Natural killer cell treated with Interleukin-12 subunit alpha and Interleukin-12 subunit beta and Interleukin-15 and Interleukin-18, amount 100 ng/mL, for 72 hours (primary cell): ENCODE data around the gene MPP1. TPM values are rescaled to one million over a fixed set of nuclear protein-coding genes. Genes with fewer than 3 reads are reported as not detected.
A peak's percentile ranks its signal among the peaks of the same experiment; 100 is the strongest.

Experiments
- ATAC-seq, 2 donors: fragments of 150-1000 bp; cut with Tn5 transposase in 1 of 2; sonication (Bioruptor Pico), chemical (Tn5 transposase) in 1 of 2; 2 replicates each; pipeline ENCODE4 v1.10.0; 2021
- DNase-seq: peaks from one replicate; pipeline ENCODE4 v3.0.0; 2022; ENCODE audit warnings: low spot score
- H3K27ac Mint-ChIP-seq, 2 donors: 1 replicate in 1 of 2; 2 replicates in 1 of 2; pipeline ENCODE4 v1.8.0; 2022; ENCODE audit warnings: mixed read lengths in 2 of 2, mild to moderate bottlenecking in 1 of 2, moderate library complexity in 1 of 2
- H3K27me3 Mint-ChIP-seq, 2 donors: 1 replicate in 1 of 2; 2 replicates in 1 of 2; pipeline ENCODE4 v1.8.0; 2022; ENCODE audit warnings: mixed read lengths in 2 of 2
- H3K36me3 Mint-ChIP-seq: one replicate; pipeline ENCODE4 v1.8.0; 2022; ENCODE audit warnings: mixed read lengths
- H3K4me1 Mint-ChIP-seq, 2 donors: 1 replicate in 1 of 2; 2 replicates in 1 of 2; pipeline ENCODE4 v1.8.0; 2022; ENCODE audit warnings: low read depth in 2 of 2, mixed read lengths in 2 of 2, mild to moderate bottlenecking in 1 of 2
- H3K4me3 Mint-ChIP-seq: one replicate; pipeline ENCODE4 v1.8.0; 2022; ENCODE audit warnings: mixed read lengths
- H3K9me3 Mint-ChIP-seq: 2 replicates; pipeline ENCODE4 v1.8.0; 2022; ENCODE audit warnings: mixed read lengths
- total RNA-seq, 2 donors: library from RNA; stranded (reverse); gene quantifications; one replicate each; pipeline ENCODE4 v1.2.3, GENCODE V29; 2022

The MPP1 gene
- total RNA-seq, 2 donors from 2014 or later, result 21.0 to 26.6 TPM

DNA sequence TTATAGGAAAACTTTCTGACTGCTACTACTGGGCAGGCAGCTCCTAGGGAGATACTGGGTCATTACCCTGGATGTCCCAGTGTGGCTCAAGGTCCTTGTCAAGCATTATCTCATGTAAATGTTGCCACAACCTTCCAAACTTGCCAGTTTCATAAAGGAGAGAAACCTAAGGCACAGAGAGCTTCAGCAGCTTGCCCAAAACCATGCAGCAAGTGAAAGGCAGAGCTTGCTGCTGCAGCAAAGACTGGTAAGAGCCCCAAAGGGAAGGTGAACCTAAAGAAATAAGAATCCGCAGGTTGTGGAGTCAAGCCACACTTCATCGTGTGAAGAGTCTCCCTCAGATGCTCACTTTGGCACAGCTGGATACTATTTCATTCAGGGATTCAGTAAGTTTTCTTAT is 2.3 kb downstream of the MPP1 start:
- peaks cover 0 to 2% of the 10 kb centered on the region in 2 donors for H3K27me3 Mint-ChIP-seq
- no peak overlapping the region for H3K27ac Mint-ChIP-seq
- H3K9me3 Mint-ChIP-seq, result no peaks in the 10 kb centered on the region
- H3K4me1 Mint-ChIP-seq, result peaks cover 30 to 42% of the 10 kb centered on the region in 2 donors
- DNase-seq (no peak), ATAC-seq (no peak)
- H3K36me3 Mint-ChIP-seq, result no peaks in the 10 kb centered on the region
- peak overlapping the region; percentile 82 for H3K4me3 Mint-ChIP-seq

DNA sequence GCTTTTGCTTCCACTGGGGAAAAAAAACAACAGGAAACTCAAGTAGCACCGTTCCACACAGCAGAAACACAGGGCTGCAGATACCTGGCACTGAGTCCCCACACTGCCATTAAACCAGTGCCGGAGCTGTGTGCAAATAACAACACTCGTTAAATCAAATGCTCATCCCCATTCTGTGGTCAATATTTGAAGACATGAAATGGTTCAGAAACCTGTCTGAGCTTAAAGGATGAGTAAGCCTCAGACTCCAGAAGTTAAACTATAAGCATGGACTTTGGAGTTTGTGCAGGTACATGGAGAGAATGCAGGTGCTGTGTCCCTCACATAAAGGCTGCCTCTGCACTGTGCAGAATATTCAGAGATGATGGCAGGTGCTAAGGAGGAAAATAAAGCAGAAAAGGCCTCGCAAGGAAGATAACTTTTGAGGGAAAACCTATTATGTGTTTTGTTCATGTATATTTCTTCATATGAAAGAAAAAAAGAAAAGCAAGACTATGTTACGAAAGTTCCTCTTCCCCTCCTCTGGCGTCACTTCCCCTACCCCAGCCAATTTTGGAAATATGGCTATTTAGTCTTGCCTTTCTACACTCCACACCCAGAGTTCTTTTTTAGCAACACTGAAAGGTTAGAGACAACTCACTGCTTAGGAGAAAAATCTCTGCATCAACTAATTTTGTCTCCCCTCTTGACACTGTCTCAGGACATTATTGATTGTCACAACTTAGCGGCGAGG is 4.6 kb downstream of the MPP1 start:
- no peak for DNase-seq
- Mint-ChIP-seq H3K4me1 (peaks cover 30 to 49% of the 10 kb centered on the region in 2 donors), H3K9me3 (no peaks in the 10 kb centered on the region), H3K36me3 (no peaks in the 10 kb centered on the region), H3K27ac (peak overlapping the region; percentile 72 to 90), H3K4me3 (peak overlapping the region; percentile 80), H3K27me3 (no peaks in the 10 kb centered on the region)
- ATAC-seq, result no peak

DNA sequence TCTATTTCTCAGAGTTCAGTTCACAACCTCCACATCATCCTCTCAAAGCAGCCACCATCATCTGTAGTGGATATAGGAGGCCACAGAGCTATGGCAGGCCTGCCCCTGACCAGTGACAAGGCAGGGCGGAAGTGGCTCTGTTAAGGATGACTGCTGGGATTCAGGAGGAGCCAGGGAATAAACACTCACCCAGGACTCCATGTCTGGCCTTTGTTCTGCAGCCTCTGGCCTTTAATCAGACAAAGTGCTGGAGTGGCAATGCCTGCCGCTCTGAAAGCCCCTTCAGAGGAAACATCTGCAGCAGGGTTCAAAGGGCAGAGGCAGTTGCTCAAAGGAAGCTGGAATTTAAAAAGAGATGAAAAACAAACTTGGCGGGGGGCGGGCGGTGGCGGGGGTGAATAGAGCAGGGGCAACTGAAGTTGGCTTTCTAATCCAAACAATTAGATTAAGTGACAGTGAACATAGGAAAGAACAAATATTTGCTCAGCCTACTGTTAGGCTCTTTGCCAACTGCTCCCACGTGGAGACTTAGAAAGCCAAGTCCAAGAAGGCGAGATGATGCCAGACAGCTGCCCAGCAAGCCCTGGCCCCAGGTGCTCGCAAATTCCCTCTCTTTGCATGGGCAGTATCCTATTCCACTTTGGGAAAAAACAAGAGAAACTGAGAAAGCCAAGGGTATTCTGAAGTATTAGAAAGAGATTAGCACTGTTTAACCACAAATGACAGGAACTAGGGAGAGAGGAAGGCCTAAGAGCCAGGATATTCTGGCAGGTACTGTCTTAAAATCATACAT is 5.5 kb downstream of the MPP1 start:
- ATAC-seq, result no peak
- Mint-ChIP-seq H3K27me3 (no peaks in the 10 kb centered on the region), H3K4me1 (peaks cover 28 to 48% of the 10 kb centered on the region in 2 donors), H3K4me3 (peak overlapping the region; percentile 80), H3K9me3 (no peaks in the 10 kb centered on the region), H3K36me3 (no peaks in the 10 kb centered on the region), H3K27ac (peak overlapping the region; percentile 72 to 90)
- DNase-seq, result no peak

DNA sequence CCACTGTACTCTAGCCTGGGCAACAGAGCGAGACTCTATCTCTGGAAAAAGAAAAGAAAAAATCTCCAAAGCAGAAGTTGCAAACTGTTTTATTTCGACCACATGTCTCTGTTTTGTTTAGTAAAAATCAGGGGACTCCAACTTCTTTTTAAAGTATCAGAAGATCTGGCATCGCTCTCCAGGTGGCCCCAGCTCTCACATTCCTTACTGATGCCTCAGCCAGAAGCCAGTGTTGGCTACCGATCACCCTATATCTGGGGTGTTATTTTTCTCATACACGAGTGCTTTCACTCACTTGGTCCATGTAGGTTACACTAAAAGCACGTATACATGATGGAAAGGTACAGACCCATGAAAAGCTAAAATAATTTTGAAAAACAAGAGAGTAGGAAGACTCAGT is 8.3 kb downstream of the MPP1 start:
- H3K9me3 Mint-ChIP-seq, result no peaks in the 10 kb centered on the region
- no peak for DNase-seq
- ATAC-seq, result no peak
- no peak overlapping the region for H3K27ac Mint-ChIP-seq
- no peaks in the 10 kb centered on the region for H3K36me3 Mint-ChIP-seq
- H3K4me3 Mint-ChIP-seq, result no peak overlapping the region
- peaks cover 21 to 35% of the 10 kb centered on the region in 2 donors for H3K4me1 Mint-ChIP-seq
- no peaks in the 10 kb centered on the region for H3K27me3 Mint-ChIP-seq

GRCh38 chrX:154795016-154795415 is 10.3 kb downstream of the MPP1 start:
- no peak overlapping the region for H3K27ac Mint-ChIP-seq
- no peaks in the 10 kb centered on the region for H3K9me3 Mint-ChIP-seq
- no peak for ATAC-seq
- no peaks in the 10 kb centered on the region for H3K36me3 Mint-ChIP-seq
- H3K27me3 Mint-ChIP-seq, result no peaks in the 10 kb centered on the region
- H3K4me3 Mint-ChIP-seq, result no peak overlapping the region
- peaks cover 13 to 23% of the 10 kb centered on the region in 2 donors for H3K4me1 Mint-ChIP-seq
- no peak for DNase-seq

GRCh38 chrX:154793084-154793795 is 12.0 kb downstream of the MPP1 start:
- Mint-ChIP-seq H3K4me3 (no peak overlapping the region), H3K4me1 (peaks cover under 1 to 9% of the 10 kb centered on the region in 2 donors), H3K36me3 (no peaks in the 10 kb centered on the region), H3K27ac (no peak overlapping the region), H3K27me3 (no peaks in the 10 kb centered on the region), H3K9me3 (no peaks in the 10 kb centered on the region)
- ATAC-seq (no peak), DNase-seq (no peak)

- DNase-seq (no peak), ATAC-seq (no peak)
- Mint-ChIP-seq H3K4me3 (no peak overlapping the region), H3K27me3 (no peaks in the 10 kb centered on the region), H3K4me1 (no peaks in the 10 kb centered on the region), H3K27ac (no peak overlapping the region), H3K36me3 (no peaks in the 10 kb centered on the region), H3K9me3 (no peaks in the 10 kb centered on the region)
Observed at GRCh38 chrX:154791939-154792338, 13.3 kb downstream of the MPP1 start.

DNA sequence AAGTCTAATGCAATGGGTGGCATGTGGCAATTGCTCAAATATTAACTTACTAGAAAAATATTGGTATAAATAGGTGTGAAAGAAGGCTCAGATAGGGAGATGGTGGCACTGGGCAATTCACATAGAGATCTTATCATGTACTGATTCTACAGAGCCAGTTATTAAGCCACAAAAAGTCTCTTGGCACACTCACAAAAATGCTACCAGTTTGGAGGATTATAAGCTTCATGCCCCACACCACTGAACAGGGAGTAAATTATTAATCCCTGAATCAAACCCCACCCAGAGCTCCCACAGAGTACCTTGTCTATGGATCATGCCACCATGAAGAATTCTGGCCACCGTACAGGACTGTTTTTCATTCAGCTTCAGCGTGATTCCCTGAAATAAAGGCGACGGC is 13.8 kb downstream of the MPP1 start:
- ATAC-seq (no peak), DNase-seq (no peak)
- H3K4me1 Mint-ChIP-seq, result no peaks in the 10 kb centered on the region
- no peaks in the 10 kb centered on the region for H3K27me3 Mint-ChIP-seq
- H3K4me3 Mint-ChIP-seq, result no peak overlapping the region
- H3K9me3 Mint-ChIP-seq, result no peaks in the 10 kb centered on the region
- H3K27ac Mint-ChIP-seq, result no peak overlapping the region
- H3K36me3 Mint-ChIP-seq, result no peaks in the 10 kb centered on the region

GRCh38 chrX:154785716-154786115 is 19.6 kb downstream of the MPP1 start:
- H3K4me1 Mint-ChIP-seq, result peaks cover 4 to 8% of the 10 kb centered on the region in 2 donors
- H3K27ac Mint-ChIP-seq, result no peak overlapping the region
- no peaks in the 10 kb centered on the region for H3K27me3 Mint-ChIP-seq
- no peak for DNase-seq
- no peaks in the 10 kb centered on the region for H3K36me3 Mint-ChIP-seq
- ATAC-seq, result no peak
- no peak overlapping the region for H3K4me3 Mint-ChIP-seq
- H3K9me3 Mint-ChIP-seq, result no peaks in the 10 kb centered on the region

DNA sequence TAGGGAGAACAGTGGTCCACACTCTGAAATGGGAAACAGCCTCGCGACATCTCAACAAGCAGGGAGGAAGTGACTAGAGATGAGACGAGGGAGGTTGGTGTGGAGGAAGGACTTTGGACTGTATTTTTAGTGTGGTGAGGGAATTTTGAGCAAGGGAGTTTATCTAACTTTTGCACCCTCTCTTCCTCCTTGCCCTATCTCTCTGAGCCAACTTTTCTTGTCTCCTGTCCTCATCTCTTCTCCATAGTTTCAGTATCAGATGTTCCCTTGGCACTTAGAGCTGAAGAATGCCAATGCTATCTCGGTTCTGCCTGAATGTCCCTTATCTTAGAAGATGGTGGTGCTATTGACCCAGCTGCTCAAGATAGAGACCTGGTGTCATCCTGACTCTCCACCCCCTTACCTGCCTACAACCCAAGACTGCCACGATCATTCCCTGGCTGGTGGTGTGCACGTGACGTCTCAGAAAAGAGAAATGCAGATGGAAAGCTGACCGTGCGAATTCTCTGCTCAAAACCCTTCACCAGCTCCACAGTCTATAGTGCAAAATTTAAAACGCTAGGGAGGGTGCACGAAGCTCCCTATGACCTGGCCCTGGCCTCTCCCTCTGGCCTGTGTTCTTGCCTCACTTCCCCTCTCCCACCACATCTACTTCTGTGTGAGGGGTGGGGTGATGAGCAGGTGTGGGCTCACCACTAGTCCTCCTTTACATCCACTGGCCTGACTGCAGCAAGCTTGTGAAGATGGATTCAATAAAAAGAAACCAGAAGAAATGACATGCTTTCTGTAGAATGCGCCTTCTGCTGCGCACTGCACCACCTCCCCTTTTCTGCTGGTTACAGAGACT is 20.9 kb downstream of the MPP1 start:
- Mint-ChIP-seq H3K36me3 (no peaks in the 10 kb centered on the region), H3K9me3 (no peaks in the 10 kb centered on the region), H3K27me3 (no peaks in the 10 kb centered on the region), H3K27ac (no peak overlapping the region), H3K4me1 (peaks cover 4 to 8% of the 10 kb centered on the region in 2 donors), H3K4me3 (peak overlapping the region; percentile 32)
- ATAC-seq, result peak in 1 of 2 donors; percentile 36
- no peak for DNase-seq

DNA sequence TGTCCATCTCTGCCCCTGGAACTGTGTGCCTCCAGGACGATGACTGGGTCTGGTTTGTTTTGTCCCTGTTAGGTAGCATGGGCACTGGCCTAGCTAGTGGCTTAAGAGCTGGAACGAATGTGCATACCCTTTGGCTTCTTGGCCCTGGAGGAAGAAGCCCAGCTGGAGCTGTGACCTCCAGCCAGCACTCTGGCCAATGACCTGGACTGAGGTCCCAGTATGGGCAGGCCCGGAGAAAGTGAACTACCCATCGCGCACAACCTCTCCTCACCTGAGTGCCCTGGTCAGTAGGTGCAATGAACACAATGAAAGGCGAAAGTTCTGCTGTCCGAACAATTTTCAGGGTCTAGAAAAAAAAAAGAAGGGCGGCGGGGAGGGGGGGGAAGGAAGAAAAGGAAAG is 24.3 kb downstream of the MPP1 start:
- no peak for DNase-seq
- peaks cover 14% of the 10 kb centered on the region for H3K36me3 Mint-ChIP-seq

GRCh38 chrX:154779261-154779660 is 26.0 kb downstream of the MPP1 start:
- no peak overlapping the region for H3K4me3 Mint-ChIP-seq
- H3K36me3 Mint-ChIP-seq, result peaks cover 15% of the 10 kb centered on the region
- ATAC-seq, result peak in 1 of 2 donors; percentile 57
- H3K9me3 Mint-ChIP-seq, result no peaks in the 10 kb centered on the region
- H3K4me1 Mint-ChIP-seq, result peaks cover 10 to 12% of the 10 kb centered on the region in 2 donors
- H3K27ac Mint-ChIP-seq, result no peak overlapping the region
- H3K27me3 Mint-ChIP-seq, result no peaks in the 10 kb centered on the region
- DNase-seq, result no peak

More for the DNA sequence above, 24.3 kb downstream of the MPP1 start:
- Mint-ChIP-seq H3K4me3 (no peak overlapping the region), H3K4me1 (peaks cover 7 to 10% of the 10 kb centered on the region in 2 donors), H3K27me3 (no peaks in the 10 kb centered on the region), H3K27ac (no peak overlapping the region), H3K9me3 (no peaks in the 10 kb centered on the region)
- ATAC-seq, result no peak

DNA sequence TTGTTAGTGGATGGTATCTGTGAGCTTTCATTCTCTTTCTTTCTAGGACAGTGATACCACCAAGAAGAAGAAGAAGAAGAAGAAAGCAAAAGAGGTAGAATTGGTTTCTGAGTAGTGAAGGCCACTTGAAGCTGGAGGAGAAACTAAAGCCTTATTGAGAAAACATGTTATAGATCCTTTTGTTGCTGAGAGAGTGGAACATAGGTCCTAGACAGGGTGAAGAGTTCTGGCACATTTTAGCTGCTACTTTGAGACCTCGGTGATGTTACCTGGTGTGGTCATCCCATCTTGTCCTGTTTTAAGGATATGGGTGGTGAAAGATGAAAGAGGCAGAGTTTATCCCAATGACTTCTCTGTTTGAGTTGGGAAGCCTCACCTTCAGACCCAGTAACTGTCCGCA is 28.5 kb downstream of the MPP1 start:
- no peaks in the 10 kb centered on the region for H3K27me3 Mint-ChIP-seq
- H3K27ac Mint-ChIP-seq, result peak overlapping the region in 1 of 2 donors; percentile 31
- no peaks in the 10 kb centered on the region for H3K9me3 Mint-ChIP-seq
- H3K4me1 Mint-ChIP-seq, result peaks cover 4 to 9% of the 10 kb centered on the region in 2 donors
- no peak for ATAC-seq
- no peak for DNase-seq
- no peak overlapping the region for H3K4me3 Mint-ChIP-seq
- H3K36me3 Mint-ChIP-seq, result peaks cover 29% of the 10 kb centered on the region
